Muscle of back (tissue), 11 donors: Measurements from ENCODE around the gene AKR1C2. TPM values are rescaled to one million over a fixed set of nuclear protein-coding genes. Genes with fewer than 3 reads are reported as not detected.
"Not testable (repeated sequence)": the region's sequence is repeated elsewhere in the genome, so short reads cannot be mapped to it uniquely, and the experiment has no call there.

Experiments used
- DNase-seq, 3 donors: peaks; one replicate each; pipeline versions ENCODE4 v3.0.0 to v3.0.0-alpha.2; 2013
- polyA plus RNA-seq, 10 donors: library from polyadenylated mRNA; unstranded; fragments of 120-200 nt; gene quantifications; one replicate each; pipeline ENCODE4 v1.2.1, GENCODE V29; 2013; ENCODE audit not compliant: insufficient read length in 10 of 10

Gene AKR1C2
- polyA plus RNA-seq, 10 donors = 7.8 to 17.9 (median 9.9) TPM

GRCh38 chr10:4991463-4991862, 12.2 kb downstream of the AKR1C2 start:
- DNase-seq = not testable (repeated sequence)

GRCh38 chr10:4990217-4990616, 13.4 kb downstream of the AKR1C2 start:
- DNase-seq = no peak

GRCh38 chr10:4988000-4988641, 15.5 kb downstream of the AKR1C2 start:
- not testable (repeated sequence) for DNase-seq

GRCh38 chr10:4984971-4985594, 18.6 kb downstream of the AKR1C2 start:
- DNase-seq = peak in 1 of 3 donors; percentile 12

GRCh38 chr10:4984223-4984622, 19.4 kb downstream of the AKR1C2 start:
- DNase-seq = no peak

- DNase-seq = no peak
Observed at GRCh38 chr10:4983615-4984216, 19.9 kb downstream of the AKR1C2 start.

- no peak for DNase-seq
Observed at GRCh38 chr10:4982764-4983226, 20.9 kb downstream of the AKR1C2 start.

- DNase-seq = peak in 1 of 3 donors; percentile 12
Observed at GRCh38 chr10:4981722-4982471, 21.8 kb downstream of the AKR1C2 start.

- no peak for DNase-seq
Observed at GRCh38 chr10:4980793-4981192, 22.9 kb downstream of the AKR1C2 start.

GRCh38 chr10:4978870-4979269, 24.8 kb downstream of the AKR1C2 start:
- DNase-seq = no peak

- no peak for DNase-seq
Observed at GRCh38 chr10:4977025-4977424, 26.6 kb downstream of the AKR1C2 start.

- not testable (repeated sequence) for DNase-seq
Observed at GRCh38 chr10:4974400-4974799, 29.3 kb downstream of the AKR1C2 start.

GRCh38 chr10:4973294-4973693, 30.4 kb downstream of the AKR1C2 start:
- not testable (repeated sequence) for DNase-seq

GRCh38 chr10:4972369-4973142, 31.1 kb downstream of the AKR1C2 start:
- not testable (repeated sequence) for DNase-seq

GRCh38 chr10:4970362-4970761, 33.3 kb downstream of the AKR1C2 start:
- DNase-seq = not testable (repeated sequence)

- not testable (repeated sequence) for DNase-seq
Observed at GRCh38 chr10:4969289-4969688, 34.4 kb downstream of the AKR1C2 start.

- not testable (repeated sequence) for DNase-seq
Observed at GRCh38 chr10:4967189-4967588, 36.5 kb downstream of the AKR1C2 start.

- DNase-seq = not testable (repeated sequence)
Observed at GRCh38 chr10:4965763-4966162, 37.9 kb downstream of the AKR1C2 start.

GRCh38 chr10:4963815-4964154, 39.9 kb downstream of the AKR1C2 start:
- not testable (repeated sequence) for DNase-seq

- peak in 1 of 3 donors; percentile 39 for DNase-seq
Observed at GRCh38 chr10:4962876-4963814, 40.5 kb downstream of the AKR1C2 start, which contains the start of gene AKR1C1. TSS of gene AKR1C1 (plus strand) at chr10:4963415. CDS start at chr10:4963445, 30 bp downstream.
